ENCODE measurements around the gene ABHD16A. TPM values are rescaled to one million over a fixed set of nuclear protein-coding genes. Genes with fewer than 3 reads are reported as not detected.

The ABHD16A gene
- total RNA-seq, 1 experiment from 2014 or later: 47.2 TPM

GRCh38 chr6:31692886-31693285 is 10.2 kb downstream of the ABHD16A start:
- Histone ChIP-seq H3K27me3 (ENCODE audit: control insufficient read depth, insufficient read depth, low read length) (no peaks in the 10 kb centered on the region), H3K36me3 (ENCODE audit: control insufficient read depth, insufficient read depth, low read length) (peaks cover 6% of the 10 kb centered on the region; the same call in 1 of the 2 replicates), H3K4me3 (ENCODE audit: low read depth in 2 of 2, low read length in 2 of 2) (no peak overlapping the region), H3K4me1 (ENCODE audit: control insufficient read depth, insufficient read depth, low read length) (no peaks in the 10 kb centered on the region), H3K27ac (ENCODE audit: low read length) (no peak overlapping the region), H3K9me3 (ENCODE audit: control insufficient read depth, insufficient read depth, low read depth, low read length) (no peaks in the 10 kb centered on the region)
- no peak for DNase-seq (ENCODE audit: low read depth, low spot score)
- in situ Hi-C loops (cut with HindIII; ENCODE audit: low pct_unique_long_range_greater_than_20kb, low sequenced_read_pairs) (no loop called here), intact Hi-C loops (cut with micrococcal nuclease; ENCODE audit: unreplicated experiment) (no loop called here)
- no peak for ATAC-seq
- TF ChIP-seq, protein P1, sequence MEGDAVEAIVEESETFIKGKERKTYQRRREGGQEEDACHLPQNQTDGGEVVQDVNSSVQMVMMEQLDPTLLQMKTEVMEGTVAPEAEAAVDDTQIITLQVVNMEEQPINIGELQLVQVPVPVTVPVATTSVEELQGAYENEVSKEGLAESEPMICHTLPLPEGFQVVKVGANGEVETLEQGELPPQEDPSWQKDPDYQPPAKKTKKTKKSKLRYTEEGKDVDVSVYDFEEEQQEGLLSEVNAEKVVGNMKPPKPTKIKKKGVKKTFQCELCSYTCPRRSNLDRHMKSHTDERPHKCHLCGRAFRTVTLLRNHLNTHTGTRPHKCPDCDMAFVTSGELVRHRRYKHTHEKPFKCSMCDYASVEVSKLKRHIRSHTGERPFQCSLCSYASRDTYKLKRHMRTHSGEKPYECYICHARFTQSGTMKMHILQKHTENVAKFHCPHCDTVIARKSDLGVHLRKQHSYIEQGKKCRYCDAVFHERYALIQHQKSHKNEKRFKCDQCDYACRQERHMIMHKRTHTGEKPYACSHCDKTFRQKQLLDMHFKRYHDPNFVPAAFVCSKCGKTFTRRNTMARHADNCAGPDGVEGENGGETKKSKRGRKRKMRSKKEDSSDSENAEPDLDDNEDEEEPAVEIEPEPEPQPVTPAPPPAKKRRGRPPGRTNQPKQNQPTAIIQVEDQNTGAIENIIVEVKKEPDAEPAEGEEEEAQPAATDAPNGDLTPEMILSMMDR (IDR thresholded peaks at IDR 0.05): no peak
- ChIA-PET POLR2A (interaction anchor here (0.7 kb wide), 1 partner anchor 46 kb away, joined by 3 read pairs; no protein-coding TSS in a partner anchor), CTCF (no interaction called here)
- BruUV-seq (replicated peaks): no TSS peak

- no peak for DNase-seq (ENCODE audit: low read depth, low spot score)
- H3K4me3 ChIP-seq (ENCODE audit: low read depth in 2 of 2, low read length in 2 of 2): no peak overlapping the region
- ChIA-PET CTCF (interaction anchor here (0.6 kb wide), 1 partner anchor 11 kb away, joined by 3 read pairs; the partner anchor contains the start of gene ABHD16A), POLR2A (no interaction called here)
- H3K36me3 ChIP-seq (ENCODE audit: control insufficient read depth, insufficient read depth, low read length): 0 out of 2 replicates have a peak, but pooled peaks cover 5% of the 10 kb centered on the region
- BruUV-seq (replicated peaks): no TSS peak
- no peaks in the 10 kb centered on the region for H3K4me1 ChIP-seq (ENCODE audit: control insufficient read depth, insufficient read depth, low read length)
- H3K27ac ChIP-seq (ENCODE audit: low read length): no peak overlapping the region
- TF ChIP-seq POLR2AphosphoS5 (IDR thresholded peaks at IDR 0.05; ENCODE audit: low read depth, low read length) (no peak), TCF7L2 (IDR thresholded peaks at IDR 0.05; ENCODE audit: low read depth, low read length) (no peak), SIN3A (IDR thresholded peaks at IDR 0.05; ENCODE audit: borderline replicate concordance, insufficient read depth, low read depth, low read length) (no peak)
- TF ChIP-seq, protein P1 (IDR thresholded peaks at IDR 0.05): no peak
- TF ChIP-seq, protein P2, sequence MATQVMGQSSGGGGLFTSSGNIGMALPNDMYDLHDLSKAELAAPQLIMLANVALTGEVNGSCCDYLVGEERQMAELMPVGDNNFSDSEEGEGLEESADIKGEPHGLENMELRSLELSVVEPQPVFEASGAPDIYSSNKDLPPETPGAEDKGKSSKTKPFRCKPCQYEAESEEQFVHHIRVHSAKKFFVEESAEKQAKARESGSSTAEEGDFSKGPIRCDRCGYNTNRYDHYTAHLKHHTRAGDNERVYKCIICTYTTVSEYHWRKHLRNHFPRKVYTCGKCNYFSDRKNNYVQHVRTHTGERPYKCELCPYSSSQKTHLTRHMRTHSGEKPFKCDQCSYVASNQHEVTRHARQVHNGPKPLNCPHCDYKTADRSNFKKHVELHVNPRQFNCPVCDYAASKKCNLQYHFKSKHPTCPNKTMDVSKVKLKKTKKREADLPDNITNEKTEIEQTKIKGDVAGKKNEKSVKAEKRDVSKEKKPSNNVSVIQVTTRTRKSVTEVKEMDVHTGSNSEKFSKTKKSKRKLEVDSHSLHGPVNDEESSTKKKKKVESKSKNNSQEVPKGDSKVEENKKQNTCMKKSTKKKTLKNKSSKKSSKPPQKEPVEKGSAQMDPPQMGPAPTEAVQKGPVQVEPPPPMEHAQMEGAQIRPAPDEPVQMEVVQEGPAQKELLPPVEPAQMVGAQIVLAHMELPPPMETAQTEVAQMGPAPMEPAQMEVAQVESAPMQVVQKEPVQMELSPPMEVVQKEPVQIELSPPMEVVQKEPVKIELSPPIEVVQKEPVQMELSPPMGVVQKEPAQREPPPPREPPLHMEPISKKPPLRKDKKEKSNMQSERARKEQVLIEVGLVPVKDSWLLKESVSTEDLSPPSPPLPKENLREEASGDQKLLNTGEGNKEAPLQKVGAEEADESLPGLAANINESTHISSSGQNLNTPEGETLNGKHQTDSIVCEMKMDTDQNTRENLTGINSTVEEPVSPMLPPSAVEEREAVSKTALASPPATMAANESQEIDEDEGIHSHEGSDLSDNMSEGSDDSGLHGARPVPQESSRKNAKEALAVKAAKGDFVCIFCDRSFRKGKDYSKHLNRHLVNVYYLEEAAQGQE (IDR thresholded peaks at IDR 0.05; ENCODE audit: insufficient read depth in 1 of 2, low read depth in 2 of 2, low read length in 1 of 2): no peak
- in situ Hi-C loops (cut with HindIII; ENCODE audit: low pct_unique_long_range_greater_than_20kb, low sequenced_read_pairs) (no loop called here), intact Hi-C loops (cut with micrococcal nuclease; ENCODE audit: unreplicated experiment) (no loop called here)
- H3K9me3 ChIP-seq (ENCODE audit: control insufficient read depth, insufficient read depth, low read depth, low read length): no peaks in the 10 kb centered on the region
- H3K27me3 ChIP-seq (ENCODE audit: control insufficient read depth, insufficient read depth, low read length): no peaks in the 10 kb centered on the region
- ATAC-seq: no peak
These were observed 10.8 kb downstream of the ABHD16A start for GRCh38 chr6:31692353-31692752.

Data from Panc1 (cell line).